HG03159 (cell line): ENCODE results near the gene TTC23.
"Not testable (repeated sequence)": the region's sequence is repeated elsewhere in the genome, so short reads cannot be mapped to it uniquely, and the experiment has no call there.

Experiments
- ATAC-seq: cut with Tn5 transposase; IDR thresholded peaks from one replicate; pipeline ENCODE4 v1.9.1; 2021; ENCODE audit warnings: mild to moderate bottlenecking, moderate library complexity; ENCODE audit not compliant: unreplicated experiment

TTC23 gene

DNA sequence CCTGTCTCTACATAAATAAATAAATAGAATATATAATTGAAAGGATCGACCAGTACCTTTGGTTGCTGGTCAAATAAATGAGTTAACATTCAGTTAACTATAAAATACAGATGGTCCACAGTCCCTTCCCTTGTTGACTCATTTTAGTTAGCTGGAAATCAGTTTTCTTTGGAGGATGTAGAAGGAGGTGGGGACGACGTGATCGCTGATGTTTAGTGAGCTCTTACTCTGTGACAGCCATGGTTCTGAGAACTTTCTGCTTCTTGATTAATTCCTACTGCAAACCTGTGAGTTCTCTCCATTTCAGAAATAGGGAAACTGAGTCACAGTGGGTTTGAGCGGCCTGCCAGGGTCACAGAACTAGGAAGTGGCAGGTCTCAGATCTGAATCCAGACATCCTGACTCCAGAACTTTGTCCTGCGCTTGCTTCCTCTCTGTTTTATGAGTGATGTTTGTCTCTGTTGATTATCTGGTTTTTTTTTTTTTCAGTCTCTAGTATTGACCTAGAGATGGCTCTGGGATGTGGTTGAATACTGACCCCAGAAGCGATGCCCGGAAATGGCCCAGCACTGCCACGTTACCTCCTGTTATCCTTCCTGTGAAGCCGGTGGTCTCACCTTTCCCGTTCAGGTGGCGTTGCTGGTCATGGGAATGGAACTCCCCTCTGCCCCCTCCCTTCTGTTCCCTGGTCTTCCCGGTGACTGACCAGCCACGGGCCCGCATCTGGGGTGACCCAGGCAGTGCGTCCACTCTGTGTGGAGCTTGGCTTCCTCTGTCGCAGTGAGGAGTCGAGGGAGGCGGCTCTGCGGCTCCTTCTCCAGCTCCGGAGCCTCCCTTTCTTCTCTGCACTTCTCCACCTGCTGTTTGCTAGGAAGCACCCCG is 126.3 kb downstream of the TTC23 start:
- no peak for ATAC-seq

DNA sequence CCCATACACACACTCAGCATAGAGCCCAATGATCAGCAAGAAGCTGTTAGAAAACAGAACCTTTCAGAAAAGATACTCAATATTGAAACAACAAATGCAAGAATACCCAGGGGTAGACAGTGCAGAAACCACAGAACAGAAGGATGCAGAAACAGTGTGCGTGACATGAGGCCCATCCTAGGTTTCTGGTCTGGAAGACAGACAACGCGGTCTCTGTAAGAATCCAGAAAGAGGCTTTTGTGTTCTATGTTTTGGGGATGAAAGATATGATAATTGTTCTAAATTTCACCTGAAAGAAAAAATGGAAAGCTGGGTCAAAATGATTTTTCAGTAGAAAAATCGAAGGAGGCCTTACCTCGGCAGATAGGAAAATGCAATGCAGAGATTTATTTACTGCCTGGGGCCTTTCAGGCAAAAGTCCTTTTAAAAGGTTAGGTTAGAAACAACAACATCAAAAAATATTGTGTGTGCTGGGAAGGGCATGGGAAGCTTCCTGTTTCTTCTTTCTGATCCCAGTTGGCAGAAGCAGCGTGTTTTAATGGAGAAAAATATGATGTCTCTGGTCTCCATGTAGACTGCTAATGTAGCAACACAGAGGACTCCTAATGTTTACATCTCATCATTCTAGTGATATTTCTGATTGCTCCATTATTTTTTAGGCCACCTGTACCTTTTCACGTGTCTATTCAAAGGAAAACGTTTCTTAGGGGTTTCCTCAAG is 127.5 kb downstream of the TTC23 start:
- ATAC-seq: no peak

- no peak for ATAC-seq
These were observed 128.2 kb downstream of the TTC23 start for GRCh38 chr15:99121207-99121606.

DNA sequence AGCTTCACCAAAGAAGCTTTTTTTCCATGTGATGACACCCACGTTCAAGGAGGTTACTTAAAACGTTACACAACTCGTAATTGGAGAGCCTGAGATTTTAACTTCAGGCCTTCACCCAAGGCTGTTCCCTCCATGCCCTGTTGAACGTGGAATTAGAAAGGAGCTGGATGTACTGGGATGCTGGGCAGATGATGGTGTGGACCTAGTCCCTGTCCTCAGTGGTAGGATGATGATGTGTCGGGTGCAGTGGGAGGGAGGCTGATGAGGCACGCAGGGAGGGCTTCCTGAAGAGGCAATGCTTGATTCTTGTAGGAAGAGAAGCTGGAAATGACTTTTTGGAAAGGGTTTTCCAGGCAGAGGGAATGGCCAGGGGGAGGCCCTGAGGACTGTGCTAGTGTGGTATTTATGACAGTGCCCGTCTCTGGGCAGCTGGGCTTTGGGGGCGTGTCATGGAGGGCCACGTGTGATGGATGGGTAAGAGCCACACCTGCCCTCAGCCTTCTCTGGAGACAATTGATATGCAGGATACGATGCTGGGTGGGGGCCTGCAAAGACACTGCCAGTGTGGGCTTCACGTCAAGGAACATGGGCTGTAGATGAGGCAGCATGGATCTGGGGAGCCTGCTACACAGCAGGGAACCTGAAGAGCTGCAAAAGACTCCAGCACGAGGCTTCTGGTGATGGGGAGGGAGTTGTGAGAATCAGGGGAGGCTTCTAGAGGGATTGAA is 129.2 kb downstream of the TTC23 start:
- no peak for ATAC-seq

DNA sequence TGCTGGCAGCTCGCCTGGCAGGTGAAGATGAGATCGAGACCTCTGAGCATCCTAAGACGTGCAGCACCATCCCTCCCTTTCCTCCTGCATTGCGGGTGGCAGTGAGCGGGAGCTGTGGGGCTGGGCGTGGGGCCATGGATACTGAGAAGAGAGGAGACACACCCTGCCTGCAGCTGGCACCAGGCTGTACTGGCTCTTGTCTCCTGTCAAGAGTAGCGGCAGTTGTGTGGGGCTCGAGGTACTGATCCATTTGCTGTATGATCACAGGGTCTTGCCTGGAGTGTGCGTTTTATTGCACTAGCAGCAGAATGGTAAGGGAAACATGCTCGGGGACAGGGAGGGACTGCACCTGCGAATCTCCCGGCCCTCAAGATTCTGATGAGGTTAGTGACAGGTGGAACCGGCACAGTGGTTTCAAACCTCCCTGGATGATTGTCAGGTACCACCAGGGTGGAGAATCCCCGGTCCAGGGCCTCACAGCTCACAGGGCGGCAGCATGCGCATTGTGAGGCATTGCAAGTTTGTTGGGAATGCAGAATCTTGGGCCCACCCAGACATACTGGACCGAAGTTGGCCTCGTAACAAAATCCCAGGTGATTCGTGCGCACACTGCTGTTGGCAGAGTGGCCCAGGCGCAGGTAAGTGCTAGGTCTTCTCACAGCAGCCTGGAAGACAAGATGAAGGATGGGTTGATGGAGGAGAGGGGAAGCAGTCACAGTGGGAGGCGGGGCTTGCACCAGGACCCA is 130.4 kb downstream of the TTC23 start:
- ATAC-seq: no peak

DNA sequence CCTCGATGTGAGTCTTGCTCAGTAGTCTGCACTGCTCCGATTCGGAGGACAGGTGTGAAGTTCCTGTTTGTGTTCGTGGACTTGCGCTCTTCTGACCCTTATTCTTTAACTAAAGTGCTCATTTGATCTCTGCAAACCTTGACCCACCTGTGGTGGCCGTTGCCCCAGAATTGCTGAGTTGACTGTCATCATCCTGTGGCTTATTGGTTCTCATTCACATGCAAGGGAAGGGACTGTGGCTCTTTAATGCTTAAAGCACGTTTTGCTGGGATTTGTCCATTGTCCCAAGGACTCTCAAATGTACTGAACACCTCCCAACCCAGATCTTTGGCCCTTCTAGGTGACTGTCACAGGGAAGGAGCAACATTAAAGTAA is 131.1 kb downstream of the TTC23 start:
- no peak for ATAC-seq

DNA sequence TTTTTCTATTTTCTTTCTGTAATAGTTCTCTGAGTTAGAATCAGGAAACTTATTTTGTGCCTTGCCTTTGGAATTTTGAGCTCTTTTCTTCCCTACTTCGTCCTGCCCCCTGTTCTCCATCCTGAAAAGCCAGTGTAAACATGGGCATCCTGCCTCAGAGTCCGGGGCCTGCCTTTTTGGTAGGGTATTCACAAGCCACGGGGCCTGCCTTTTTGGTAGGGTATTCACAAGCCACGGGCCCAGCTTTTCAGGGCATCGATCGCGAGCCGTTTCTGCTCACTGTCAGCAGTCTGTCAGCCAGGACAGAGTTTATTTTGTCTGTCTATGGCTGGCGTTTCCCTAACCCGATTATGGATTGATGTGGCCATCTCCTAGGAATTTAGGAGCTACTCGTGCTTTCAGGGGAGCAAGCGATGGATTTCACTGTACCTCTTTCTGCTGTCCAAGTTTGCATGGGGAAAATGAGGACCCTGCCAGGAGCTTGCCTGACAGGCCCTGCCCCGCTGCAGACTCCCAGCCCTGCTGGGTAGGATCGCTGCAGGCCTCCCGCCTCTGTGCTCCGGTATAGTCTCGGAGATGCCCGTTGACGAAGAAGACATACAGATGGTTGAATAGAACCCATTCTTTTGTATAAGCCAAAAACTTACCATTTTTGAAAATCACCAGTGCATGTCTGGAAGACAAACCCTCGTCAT is 131.7 kb downstream of the TTC23 start:
- no peak for ATAC-seq

GRCh38 chr15:99117111-99117510 is 132.3 kb downstream of the TTC23 start:
- ATAC-seq: no peak

- no peak for ATAC-seq
These were observed 133.8 kb downstream of the TTC23 start for GRCh38 chr15:99115300-99116215.

DNA sequence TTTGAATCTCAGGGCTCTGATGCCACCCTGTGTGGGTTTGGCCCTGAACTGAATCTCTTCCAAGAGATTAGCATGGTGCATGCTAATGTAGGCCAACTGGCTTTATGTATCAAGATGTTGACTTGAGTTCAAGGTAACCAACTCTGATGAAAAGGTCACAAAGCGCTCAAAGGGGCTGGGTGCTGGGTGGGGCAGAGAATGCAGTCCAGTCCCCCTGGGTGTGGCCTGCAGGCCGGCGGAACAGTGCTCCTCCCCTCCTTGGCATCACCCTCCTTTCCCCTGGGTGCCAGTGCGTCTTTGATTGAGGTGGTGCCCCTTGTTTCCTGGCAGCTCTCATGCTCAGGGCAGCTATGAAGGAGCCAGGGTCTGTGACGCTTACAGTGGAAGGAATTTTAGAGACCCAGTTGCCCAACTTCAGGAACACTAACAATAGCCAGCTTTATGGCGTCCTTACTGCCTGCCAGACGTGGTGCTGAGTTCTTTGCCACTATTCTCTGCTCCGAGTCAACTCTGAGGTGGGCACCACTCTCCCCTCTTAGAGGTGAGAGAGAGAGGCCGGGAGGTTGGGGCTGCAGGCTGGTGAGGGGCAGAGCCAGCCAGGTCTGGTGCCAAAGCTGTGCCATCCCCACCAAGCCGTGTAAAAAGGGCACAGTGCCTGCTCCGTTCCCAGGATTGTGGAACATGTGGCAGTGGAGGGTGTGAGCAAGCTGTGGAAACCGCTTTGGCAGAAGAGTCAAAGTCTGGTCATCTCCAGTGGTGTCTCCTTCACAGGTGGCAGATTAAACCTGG is 134.7 kb downstream of the TTC23 start:
- ATAC-seq: no peak

GRCh38 chr15:99113547-99114271 is 135.7 kb downstream of the TTC23 start:
- ATAC-seq: no peak

- not testable (repeated sequence) for ATAC-seq
These were observed 137.7 kb downstream of the TTC23 start for GRCh38 chr15:99111641-99112040.

DNA sequence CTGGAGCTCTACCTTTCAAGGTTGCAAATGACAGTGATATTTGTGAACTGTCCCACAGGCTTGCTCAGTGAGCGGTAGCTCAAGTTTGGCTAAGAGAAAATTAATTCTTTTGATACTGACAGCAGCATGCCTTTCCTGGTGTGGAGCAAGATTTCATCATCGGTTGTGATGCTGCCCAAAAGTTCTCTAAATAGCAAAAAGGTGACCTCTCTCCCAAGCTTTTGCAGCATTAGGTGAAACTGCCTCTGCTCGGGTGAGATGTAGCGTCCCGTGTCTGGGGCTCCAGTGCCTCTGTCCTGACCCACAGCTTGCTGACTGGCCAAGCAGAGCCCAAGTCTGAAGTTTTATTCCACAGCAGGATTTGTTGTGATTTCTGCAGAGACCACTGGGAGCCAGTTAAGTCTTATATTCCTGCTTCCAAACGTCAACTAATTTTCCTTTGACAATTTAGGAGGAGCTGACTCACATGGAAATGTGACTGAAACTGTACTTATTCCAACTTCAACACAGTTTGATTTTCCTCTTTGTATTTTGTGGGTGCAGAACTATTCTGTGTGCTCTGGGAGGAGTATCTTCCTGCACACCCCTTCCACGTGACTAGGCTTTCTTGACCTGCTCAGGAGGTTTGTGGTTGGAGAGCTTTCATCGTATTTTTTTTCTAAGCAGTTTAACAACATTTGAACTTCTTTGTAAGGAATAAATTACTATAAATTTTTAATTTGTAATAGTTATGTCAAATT is 138.6 kb downstream of the TTC23 start:
- no peak for ATAC-seq

DNA sequence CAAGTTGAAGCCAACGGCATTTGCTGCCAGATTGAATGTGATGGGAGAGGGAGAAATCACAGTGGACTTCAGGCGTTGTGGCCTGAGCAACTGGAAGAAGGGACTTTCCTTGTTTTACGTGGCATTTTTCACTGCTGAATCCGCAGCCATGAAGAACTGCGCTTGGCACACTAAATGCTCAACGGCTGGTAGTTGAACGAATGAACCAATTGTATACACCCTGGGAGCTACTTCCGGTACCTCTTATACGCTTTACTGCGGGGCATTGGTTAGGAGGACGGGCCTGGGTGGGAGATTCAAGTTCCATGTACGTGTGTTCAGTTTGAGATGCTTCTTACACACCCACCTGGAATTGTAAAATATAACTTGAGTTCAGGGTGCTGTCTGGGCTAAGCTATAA is 139.3 kb downstream of the TTC23 start:
- no peak for ATAC-seq

- ATAC-seq: no peak
These were observed 139.8 kb downstream of the TTC23 start for GRCh38 chr15:99109555-99110021.

DNA sequence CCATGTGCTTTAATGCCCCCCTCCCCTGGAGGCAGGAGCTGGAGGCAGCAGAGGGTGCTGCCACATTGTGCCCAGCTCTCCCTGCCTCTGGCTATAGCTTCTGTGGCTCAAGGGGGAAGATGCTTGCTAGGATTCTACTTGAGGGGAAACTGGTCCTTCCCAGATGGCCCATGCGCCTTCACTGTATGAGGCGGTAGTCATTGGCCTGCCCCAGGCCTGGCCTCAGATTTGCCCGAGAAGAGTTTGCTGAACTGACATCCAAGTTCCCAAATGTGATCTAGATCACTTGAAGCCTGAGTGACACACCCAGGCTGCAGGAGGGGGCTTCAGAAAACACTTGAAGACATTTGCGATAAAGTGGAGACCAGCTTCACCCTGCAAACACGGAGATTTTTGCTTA is 140.4 kb downstream of the TTC23 start:
- ATAC-seq: no peak
